Measurements from ENCODE around the gene GRIN1.

DNA sequence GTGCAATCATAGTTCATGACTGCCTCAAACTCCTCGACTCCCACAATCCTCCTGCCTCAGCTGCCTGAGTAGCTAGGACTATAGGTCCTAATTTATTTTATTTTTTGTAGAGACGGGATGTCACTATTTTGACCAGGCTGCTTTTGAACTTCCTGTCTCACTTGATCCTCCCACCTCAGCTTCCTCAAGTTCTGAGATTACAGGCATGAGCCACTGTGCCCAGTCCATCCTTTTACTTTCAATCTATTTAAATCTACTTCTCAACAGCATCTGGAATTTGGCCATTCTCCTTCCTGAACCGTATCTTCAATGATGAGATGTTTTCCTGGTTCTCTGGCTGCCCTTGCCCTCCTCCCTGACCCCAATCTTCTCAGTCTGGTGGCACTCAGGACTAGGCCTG lies 12.2 kb upstream of the GRIN1 start:
- TF ChIP-seq, protein P1, sequence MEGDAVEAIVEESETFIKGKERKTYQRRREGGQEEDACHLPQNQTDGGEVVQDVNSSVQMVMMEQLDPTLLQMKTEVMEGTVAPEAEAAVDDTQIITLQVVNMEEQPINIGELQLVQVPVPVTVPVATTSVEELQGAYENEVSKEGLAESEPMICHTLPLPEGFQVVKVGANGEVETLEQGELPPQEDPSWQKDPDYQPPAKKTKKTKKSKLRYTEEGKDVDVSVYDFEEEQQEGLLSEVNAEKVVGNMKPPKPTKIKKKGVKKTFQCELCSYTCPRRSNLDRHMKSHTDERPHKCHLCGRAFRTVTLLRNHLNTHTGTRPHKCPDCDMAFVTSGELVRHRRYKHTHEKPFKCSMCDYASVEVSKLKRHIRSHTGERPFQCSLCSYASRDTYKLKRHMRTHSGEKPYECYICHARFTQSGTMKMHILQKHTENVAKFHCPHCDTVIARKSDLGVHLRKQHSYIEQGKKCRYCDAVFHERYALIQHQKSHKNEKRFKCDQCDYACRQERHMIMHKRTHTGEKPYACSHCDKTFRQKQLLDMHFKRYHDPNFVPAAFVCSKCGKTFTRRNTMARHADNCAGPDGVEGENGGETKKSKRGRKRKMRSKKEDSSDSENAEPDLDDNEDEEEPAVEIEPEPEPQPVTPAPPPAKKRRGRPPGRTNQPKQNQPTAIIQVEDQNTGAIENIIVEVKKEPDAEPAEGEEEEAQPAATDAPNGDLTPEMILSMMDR (conservative IDR thresholded peaks at IDR 0.05; ENCODE audit: low read length), result no peak
- no peak for TF ChIP-seq EZH2phosphoT487 (IDR thresholded peaks at IDR 0.05; ENCODE audit: borderline replicate concordance)
